Keratinocyte (primary cell): Measurements from ENCODE around the gene SCAMP2. TPM values are rescaled to one million over a fixed set of nuclear protein-coding genes. Genes with fewer than 3 reads are reported as not detected.

ENCODE experiments used
- DNase-seq: peaks from one replicate; pipeline ENCODE4 v3.0.0-alpha.2; 2011; ENCODE audit warnings: low read depth, missing footprints, low spot score
- FAIRE-seq: peaks from 2 replicates; lab custom pipeline; 2011; peaks lifted over from hg19 to GRCh38; lab: Jason Lieb, UNC
- H2AFZ ChIP-seq: 2 replicates; pipeline ENCODE4 v1.6.0; 2012; ENCODE audit warnings: low read length, control low read depth, inconsistent platforms; ENCODE audit not compliant: control insufficient read depth
- H3K27ac ChIP-seq: 2 replicates; pipeline ENCODE4 v1.5.1; 2011; ENCODE audit warnings: low read length; ENCODE audit not compliant: control insufficient read depth, insufficient read depth
- H3K27me3 ChIP-seq: 3 replicates; pipeline ENCODE4 v1.6.0; 2011; ENCODE audit warnings: low read length; ENCODE audit not compliant: control insufficient read depth, insufficient read depth; ENCODE audit errors: extremely low read depth
- H3K36me3 ChIP-seq, 2 experiments: 2 replicates in 1 of 2; 3 replicates in 1 of 2; pipeline ENCODE4 v1.5.1; 2011; ENCODE audit warnings: low read length in 2 of 2, mild to moderate bottlenecking in 1 of 2; ENCODE audit not compliant: control insufficient read depth in 2 of 2, insufficient read depth in 2 of 2; ENCODE audit errors: extremely low read depth in 1 of 2
- H3K4me1 ChIP-seq: 3 replicates; pipeline ENCODE4 v1.5.1; 2011; ENCODE audit warnings: low read length; ENCODE audit not compliant: control insufficient read depth, insufficient read depth; ENCODE audit errors: extremely low read depth
- H3K4me2 ChIP-seq: 3 replicates; pipeline ENCODE4 v1.6.0; 2011; ENCODE audit warnings: low read depth, low read length; ENCODE audit not compliant: control insufficient read depth, insufficient read depth; ENCODE audit errors: extremely low read depth
- H3K4me3 ChIP-seq, 3 experiments: fragments of 200-600 bp in 1 of 3; sonication (generic) in 1 of 3; 2 replicates in 2 of 3; 3 replicates in 1 of 3; pipeline ENCODE4 v1.5.1; 2011 to 2016; ENCODE audit warnings: low read length in 3 of 3, mild to moderate bottlenecking in 3 of 3, control low read depth in 2 of 3, inconsistent platforms in 1 of 3, low read depth in 1 of 3, mixed read lengths in 1 of 3, mixed run types in 1 of 3, moderate library complexity in 1 of 3; ENCODE audit not compliant: control insufficient read depth in 2 of 3, insufficient read depth in 2 of 3; ENCODE audit errors: extremely low read depth in 1 of 3
- H3K79me2 ChIP-seq: 2 replicates; pipeline ENCODE4 v1.6.0; 2012; ENCODE audit warnings: low read length; ENCODE audit not compliant: control insufficient read depth, insufficient read depth
- H3K9ac ChIP-seq: 3 replicates; pipeline ENCODE4 v1.6.0; 2011; ENCODE audit warnings: low read length; ENCODE audit not compliant: control insufficient read depth, insufficient read depth; ENCODE audit errors: extremely low read depth
- H3K9me1 ChIP-seq: 3 replicates; pipeline ENCODE4 v1.6.0; 2011; ENCODE audit warnings: low read length; ENCODE audit not compliant: control insufficient read depth, insufficient read depth; ENCODE audit errors: extremely low read depth
- H3K9me3 ChIP-seq: 2 replicates; pipeline ENCODE4 v1.5.1; 2012; ENCODE audit warnings: low read depth, low read length; ENCODE audit not compliant: control insufficient read depth
- H4K20me1 ChIP-seq: 3 replicates; pipeline ENCODE4 v1.6.0; 2011; ENCODE audit warnings: low read length; ENCODE audit not compliant: control insufficient read depth, insufficient read depth; ENCODE audit errors: extremely low read depth
- EZH2 ChIP-seq: IDR thresholded peaks from one replicate; pipeline ENCODE4 v1.6.1; 2012; ENCODE audit warnings: inconsistent platforms, mild to moderate bottlenecking, low read length, moderate library complexity
- dilution Hi-C: fragments of 300-500 bp; cut with MboI; formaldehyde crosslinking; loops from one replicate; pipeline ENCODE4 v1.7.0; 2020; ENCODE audit warnings: low sequenced_read_pairs; ENCODE audit not compliant: extremely low pct_ligation_motif_present
- polyA plus RNA-seq, 5 experiments: library from polyadenylated mRNA; depleted of rRNA in 3 of 5; stranded (reverse) in 3 of 5; stranded (forward) in 1 of 5; unstranded in 1 of 5; fragments of >200 nt; gene quantifications; 1 replicate in 1 of 5; 2 replicates in 3 of 5; 3 replicates in 1 of 5; pipeline versions ENCODE4 v1.2.1 to v1.2.3, GENCODE V29; 2011 to 2012; ENCODE audit warnings: missing spikeins in 2 of 5, low read depth in 1 of 5, low replicate concordance in 1 of 5
- TF ChIP-seq, protein P1 (sequence below), 3 experiments: IDR thresholded peaks in 1 of 3; conservative IDR thresholded peaks in 1 of 3; optimal IDR thresholded peaks in 1 of 3; 2 replicates in 2 of 3; 3 replicates in 1 of 3; pipeline versions ENCODE3 to v1.5.1; 2011; ENCODE audit warnings: low read length in 3 of 3, mild to moderate bottlenecking in 3 of 3, moderate library complexity in 2 of 3, control low read depth in 1 of 3, inconsistent platforms in 1 of 3; ENCODE audit not compliant: insufficient read depth in 2 of 3; ENCODE audit errors: extremely low read depth in 1 of 3

The SCAMP2 gene
- polyA plus RNA-seq, 1 donor (not counting 4 experiments of a cell fraction or from before 2014, with no cell fraction given) = 72.8 TPM

DNA sequence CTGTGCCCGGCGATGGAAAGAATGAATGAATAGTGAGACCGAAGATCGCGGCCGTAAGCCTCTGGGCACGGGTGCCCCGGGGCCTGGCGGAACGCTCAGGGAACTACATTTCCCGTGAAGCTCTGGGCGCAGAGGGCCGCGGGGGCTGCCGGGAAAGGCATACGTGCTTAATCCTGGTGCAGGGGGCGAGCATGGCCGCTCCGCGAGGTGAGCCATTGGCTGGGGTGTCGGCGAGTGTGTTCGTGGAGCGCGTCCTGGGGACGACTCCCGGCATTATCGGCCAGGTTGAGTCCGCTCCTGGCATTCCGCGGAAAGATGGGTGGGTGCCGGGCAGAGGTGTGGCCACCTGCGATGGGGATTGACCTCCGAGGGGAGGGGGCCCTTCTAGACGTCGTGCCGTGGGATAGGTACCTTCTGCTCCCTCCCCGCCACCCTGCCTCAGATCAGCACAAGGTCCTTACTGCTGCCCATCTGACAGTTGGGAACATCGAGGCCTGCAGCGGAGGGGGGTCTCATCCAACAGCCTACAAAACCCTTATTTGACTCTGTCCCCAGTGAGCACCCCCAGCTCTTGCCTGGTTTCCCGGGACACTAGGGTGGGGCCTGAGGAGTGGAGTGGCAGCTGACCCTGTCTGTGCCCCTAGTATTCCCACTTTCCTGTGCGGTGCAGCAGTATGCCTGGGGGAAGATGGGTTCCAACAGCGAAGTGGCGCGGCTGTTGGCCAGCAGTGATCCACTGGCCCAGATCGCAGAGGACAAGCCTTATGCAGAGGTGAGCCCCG lies 16.9 kb upstream of the SCAMP2 start, which contains the start of gene MPI:
Gene MPI (plus strand): TSS at position 160 of the 782 bp plus-strand sequence. CDS start 32 bp downstream, at position 192.
- H3K27me3 ChIP-seq = no peaks in the 10 kb centered on the region
- peak within 1 kb of the TSS; percentile 74 for H3K27ac ChIP-seq
- TF ChIP-seq, protein P1, sequence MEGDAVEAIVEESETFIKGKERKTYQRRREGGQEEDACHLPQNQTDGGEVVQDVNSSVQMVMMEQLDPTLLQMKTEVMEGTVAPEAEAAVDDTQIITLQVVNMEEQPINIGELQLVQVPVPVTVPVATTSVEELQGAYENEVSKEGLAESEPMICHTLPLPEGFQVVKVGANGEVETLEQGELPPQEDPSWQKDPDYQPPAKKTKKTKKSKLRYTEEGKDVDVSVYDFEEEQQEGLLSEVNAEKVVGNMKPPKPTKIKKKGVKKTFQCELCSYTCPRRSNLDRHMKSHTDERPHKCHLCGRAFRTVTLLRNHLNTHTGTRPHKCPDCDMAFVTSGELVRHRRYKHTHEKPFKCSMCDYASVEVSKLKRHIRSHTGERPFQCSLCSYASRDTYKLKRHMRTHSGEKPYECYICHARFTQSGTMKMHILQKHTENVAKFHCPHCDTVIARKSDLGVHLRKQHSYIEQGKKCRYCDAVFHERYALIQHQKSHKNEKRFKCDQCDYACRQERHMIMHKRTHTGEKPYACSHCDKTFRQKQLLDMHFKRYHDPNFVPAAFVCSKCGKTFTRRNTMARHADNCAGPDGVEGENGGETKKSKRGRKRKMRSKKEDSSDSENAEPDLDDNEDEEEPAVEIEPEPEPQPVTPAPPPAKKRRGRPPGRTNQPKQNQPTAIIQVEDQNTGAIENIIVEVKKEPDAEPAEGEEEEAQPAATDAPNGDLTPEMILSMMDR (optimal IDR thresholded peaks at IDR 0.05 in 1 of 3, IDR thresholded peaks at IDR 0.05 in 1 of 3, conservative IDR thresholded peaks at IDR 0.05 in 1 of 3; ENCODE audit: extremely low read depth in 1 of 3, insufficient read depth in 2 of 3, low read length in 3 of 3) = no peak
- TF ChIP-seq EZH2 = no peak
- H3K9me3 ChIP-seq = no peaks in the 10 kb centered on the region
- H3K36me3 ChIP-seq = peaks cover 2 to 6% of the 10 kb centered on the region in 2 experiments
- DNase-seq (no peak), FAIRE-seq (no peak)
- peaks cover 28% of the 10 kb centered on the region for H3K4me1 ChIP-seq
- H3K4me3 ChIP-seq = peak within 1 kb of the TSS; percentile 82 to 95 (median 89)
- dilution Hi-C loops = no loop called here
- no peaks in the 10 kb centered on the region for H4K20me1 ChIP-seq
- H3K4me2 ChIP-seq = peak within 1 kb of the TSS; percentile 90
- H3K9ac ChIP-seq = peak within 1 kb of the TSS; percentile 89
- H3K79me2 ChIP-seq = peaks cover 6% of the 10 kb centered on the region
- H2AFZ ChIP-seq = peak within 1 kb of the TSS; percentile 97
- no peaks in the 10 kb centered on the region for H3K9me1 ChIP-seq

DNA sequence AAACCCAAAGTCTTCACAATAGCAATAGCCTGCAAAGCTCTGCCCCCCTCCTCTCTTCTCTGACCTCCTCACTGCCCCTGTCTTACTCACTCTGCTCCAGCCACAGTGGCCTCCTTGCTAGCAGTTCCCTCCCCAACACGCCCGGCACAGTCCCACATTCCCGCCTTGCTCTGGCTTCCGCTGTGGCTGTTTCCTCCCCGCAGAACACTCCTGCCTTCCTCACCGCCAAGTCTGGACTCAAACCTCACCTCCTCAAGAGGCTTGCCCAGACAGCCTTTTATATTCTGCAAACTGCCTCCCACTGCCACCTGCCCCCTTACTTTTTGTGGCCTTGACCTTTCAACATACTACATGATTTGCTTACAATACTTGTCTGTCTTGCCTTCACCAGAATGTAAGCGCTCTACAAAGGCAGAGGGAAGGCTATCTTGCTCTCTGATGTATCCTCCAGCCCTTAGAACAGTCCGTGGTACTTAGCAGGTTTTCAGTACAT lies 16.3 kb upstream of the SCAMP2 start:
- H3K27ac ChIP-seq = peak overlapping the region; percentile 34
- H3K36me3 ChIP-seq = peaks cover 2 to 6% of the 10 kb centered on the region in 2 experiments
- dilution Hi-C loops = no loop called here
- peak overlapping the region; percentile 90 for H3K4me2 ChIP-seq
- no peaks in the 10 kb centered on the region for H3K9me1 ChIP-seq
- peak overlapping the region; percentile 89 for H3K9ac ChIP-seq
- H4K20me1 ChIP-seq = no peaks in the 10 kb centered on the region
- no peaks in the 10 kb centered on the region for H3K9me3 ChIP-seq
- TF ChIP-seq, protein P1 (optimal IDR thresholded peaks at IDR 0.05 in 1 of 3, IDR thresholded peaks at IDR 0.05 in 1 of 3, conservative IDR thresholded peaks at IDR 0.05 in 1 of 3; ENCODE audit: extremely low read depth in 1 of 3, insufficient read depth in 2 of 3, low read length in 3 of 3) = no peak
- no peak for TF ChIP-seq EZH2
- peaks cover 34% of the 10 kb centered on the region for H3K4me1 ChIP-seq
- FAIRE-seq (no peak), DNase-seq (no peak)
- peak overlapping the region; percentile 89 for H2AFZ ChIP-seq
- no peaks in the 10 kb centered on the region for H3K27me3 ChIP-seq
- H3K79me2 ChIP-seq = peaks cover 6% of the 10 kb centered on the region
- peak overlapping the region; percentile 82 to 95 (median 89) for H3K4me3 ChIP-seq
